IMR-90 (cell line): ENCODE results near the gene ACKR2. TPM values are rescaled to one million over a fixed set of nuclear protein-coding genes. Genes with fewer than 3 reads are reported as not detected.

Experiments used
- ATAC-seq: fragments of 200-7000 bp; cut with Tn5 transposase; 2 replicates; pipeline ENCODE4 v1.9.1; 2020; ENCODE audit warnings: low read depth, mild to moderate bottlenecking, moderate library complexity
- BruUV-seq: library from RNA; stranded (reverse); fragments of 400-500 nt; replicated peaks from 2 replicates; lab custom pipeline; 2021; lab: Mats Ljungman, UMichigan
- CTCF ChIA-PET: fragments of 300-600 bp; formaldehyde crosslinking; extraction: SDS; loops from one replicate; lab custom pipeline; 2021; ENCODE audit warnings: antibody characterized with exemption; lab: Yijun Ruan, JAX
- POLR2A ChIA-PET: fragments of 300-600 bp; sonication (Branson Sonifier 250); formaldehyde crosslinking; loops from one replicate; lab custom pipeline; 2022; ENCODE audit warnings: antibody characterized with exemption; ENCODE audit not compliant: unreplicated experiment; lab: Charles Lee
- DNase-seq: peaks from one replicate; pipeline ENCODE4 v3.0.0; 2013
- H2AFZ ChIP-seq: replicated peaks from 2 replicates; pipeline ENCODE3; 2013; ENCODE audit warnings: low read length, mild to moderate bottlenecking; ENCODE audit not compliant: poor library complexity
- H2AK5ac ChIP-seq: 2 replicates; pipeline ENCODE4 v1.6.1; 2013; ENCODE audit warnings: low read depth, low read length, inconsistent platforms
- H2AK9ac ChIP-seq: replicated peaks from 2 replicates; pipeline ENCODE3; 2013; ENCODE audit warnings: mild to moderate bottlenecking, low read depth, low read length, moderate library complexity; ENCODE audit not compliant: poor library complexity
- H2BK120ac ChIP-seq: 2 replicates; pipeline ENCODE4 v1.6.1; 2013; ENCODE audit warnings: low read depth, low read length, inconsistent platforms
- H2BK15ac ChIP-seq: 3 replicates; pipeline ENCODE4 v1.6.1; 2013; ENCODE audit warnings: low read depth, low read length, inconsistent platforms
- H2BK20ac ChIP-seq: 2 replicates; pipeline ENCODE4 v1.6.1; 2013; ENCODE audit warnings: low read depth, mild to moderate bottlenecking, inconsistent platforms, low read length, moderate library complexity
- H2BK5ac ChIP-seq: 2 replicates; pipeline ENCODE4 v1.6.1; 2013; ENCODE audit warnings: mild to moderate bottlenecking, low read depth, low read length, inconsistent platforms; ENCODE audit not compliant: poor library complexity, severe bottlenecking
- H3K14ac ChIP-seq: replicated peaks from 2 replicates; pipeline ENCODE4 v1.6.1; 2013; ENCODE audit warnings: low read depth, low read length, inconsistent platforms
- H3K18ac ChIP-seq: 2 replicates; pipeline ENCODE4 v1.6.1; 2013; ENCODE audit warnings: low read depth, low read length, control low read depth
- H3K23ac ChIP-seq: 2 replicates; pipeline ENCODE4 v1.6.1; 2013; ENCODE audit warnings: low read depth, low read length, inconsistent platforms
- H3K27ac ChIP-seq: 2 replicates; pipeline ENCODE4 v1.5.1; 2013; ENCODE audit warnings: mild to moderate bottlenecking, control low read depth, low read length; ENCODE audit not compliant: insufficient read depth
- H3K27me3 ChIP-seq: 2 replicates; pipeline ENCODE4 v1.6.1; 2013; ENCODE audit warnings: low read length; ENCODE audit not compliant: control insufficient read depth, insufficient read depth
- H3K36me3 ChIP-seq: 2 replicates; pipeline ENCODE4 v1.6.1; 2013; ENCODE audit warnings: low read length, mixed read lengths; ENCODE audit not compliant: control insufficient read depth, insufficient read depth
- H3K4ac ChIP-seq: 2 replicates; pipeline ENCODE4 v1.6.1; 2013; ENCODE audit warnings: low read depth, low read length, inconsistent platforms
- H3K4me1 ChIP-seq: 2 replicates; pipeline ENCODE4 v1.6.1; 2013; ENCODE audit warnings: low read length, mixed read lengths; ENCODE audit not compliant: control insufficient read depth, insufficient read depth
- H3K4me2 ChIP-seq: 2 replicates; pipeline ENCODE4 v1.6.1; 2013; ENCODE audit warnings: low read depth, mild to moderate bottlenecking, control low read depth, low read length, moderate library complexity
- H3K4me3 ChIP-seq: 2 replicates; pipeline ENCODE4 v1.5.1; 2013; ENCODE audit warnings: low read depth, mild to moderate bottlenecking, control low read depth, low read length, moderate library complexity; ENCODE audit not compliant: insufficient read depth
- H3K56ac ChIP-seq: 2 replicates; pipeline ENCODE4 v1.6.1; 2013; ENCODE audit warnings: low read length, inconsistent platforms; ENCODE audit not compliant: insufficient read depth; ENCODE audit errors: extremely low read depth
- H3K79me1 ChIP-seq, 2 experiments: 2 replicates each; pipeline ENCODE4 v1.6.1; 2013; ENCODE audit warnings: low read length in 2 of 2, inconsistent platforms in 1 of 2, low read depth in 1 of 2
- H3K9ac ChIP-seq: 2 replicates; pipeline ENCODE4 v1.6.1; 2013; ENCODE audit warnings: low read depth, low read length, control low read depth
- H3K9me1 ChIP-seq: 2 replicates; pipeline ENCODE4 v1.6.1; 2013; ENCODE audit warnings: low read length, inconsistent platforms; ENCODE audit not compliant: insufficient read depth
- H3K9me3 ChIP-seq: 2 replicates; pipeline ENCODE4 v1.6.1; 2013; ENCODE audit warnings: low read length; ENCODE audit not compliant: control insufficient read depth, insufficient read depth
- H4K20me1 ChIP-seq: 2 replicates; pipeline ENCODE4 v1.6.1; 2013; ENCODE audit warnings: low read length, inconsistent platforms; ENCODE audit not compliant: insufficient read depth
- H4K5ac ChIP-seq: 2 replicates; pipeline ENCODE4 v1.6.1; 2013; ENCODE audit warnings: mild to moderate bottlenecking, low read depth, low read length, control low read depth
- H4K8ac ChIP-seq, 2 experiments: 2 replicates each; pipeline ENCODE4 v1.6.1; 2013; ENCODE audit warnings: low read depth in 2 of 2, low read length in 2 of 2, control low read depth in 1 of 2, inconsistent platforms in 1 of 2
- H4K91ac ChIP-seq: 2 replicates; pipeline ENCODE4 v1.6.1; 2013; ENCODE audit warnings: low read depth, low read length, inconsistent platforms; ENCODE audit not compliant: insufficient read depth
- CEBPB ChIP-seq: IDR thresholded peaks from 2 replicates; pipeline ENCODE4 v1.6.1; 2012; ENCODE audit warnings: low read depth, low read length, improper control_type of control experiment
- CTCF ChIP-seq: conservative IDR thresholded peaks from 2 replicates; pipeline ENCODE4 v1.5.1; 2012; ENCODE audit warnings: mild to moderate bottlenecking, low read depth, low read length, improper control_type of control experiment
- MAFK ChIP-seq: IDR thresholded peaks from 2 replicates; pipeline ENCODE4 v1.6.1; 2012; ENCODE audit warnings: low read depth, low read length, improper control_type of control experiment
- NFE2L2 ChIP-seq: fragments of 150-350 bp; IDR thresholded peaks from 2 replicates; pipeline ENCODE4 v1.6.1; 2016; ENCODE audit warnings: low read depth, mild to moderate bottlenecking, low read length
- RFX5 ChIP-seq: IDR thresholded peaks from 2 replicates; pipeline ENCODE4 v1.8.0; 2012; ENCODE audit warnings: low read depth, mild to moderate bottlenecking, low read length, moderate library complexity
- WGBS, 2 experiments: methylation state at CpG; one replicate each; pipeline versions ENCODE4 v1.1.5 to v1.1.7; 2013; ENCODE audit warnings: missing lambda C conversion rate in 2 of 2; ENCODE audit not compliant: insufficient read length in 1 of 2; ENCODE audit errors: extremely low coverage in 2 of 2; 5-methylcytosine and 5-hydroxymethylcytosine counted together
- dilution Hi-C: fragments of 300-500 bp; cut with HindIII; formaldehyde crosslinking; loops from one replicate; pipeline ENCODE4 v1.14.3; 2018; ENCODE audit warnings: low sequenced_read_pairs; ENCODE audit not compliant: unreplicated experiment
- in situ Hi-C: fragments of 300-500 bp; cut with MboI; formaldehyde crosslinking; loops from 3 replicates; pipeline ENCODE4 v1.14.3; 2019; ENCODE audit warnings: low sequenced_read_pairs, inconsistent platforms, mixed read lengths
- intact Hi-C: fragments of 100-400 bp; cut with micrococcal nuclease; formaldehyde crosslinking; loops from 2 replicates; pipeline ENCODE4 v1.10.0; 2022
- polyA plus RNA-seq, 3 experiments: library from polyadenylated mRNA; depleted of rRNA; stranded (reverse); fragments of >200 nt; gene quantifications; 2 replicates each; pipeline ENCODE4 v1.2.3, GENCODE V29; 2012; ENCODE audit warnings: low replicate concordance in 1 of 3
- total RNA-seq: library from RNA; depleted of rRNA; stranded (reverse); fragments of >200 nt; gene quantifications from 2 replicates; pipeline ENCODE4 v1.2.3, GENCODE V29; 2012

Gene ACKR2
- total and polyA plus RNA-seq, 2 of the 4 experiments (the other 2 are of a cell fraction), result 0.10 TPM; not detected in 1

GRCh38 chr3:42820746-42821051 is 11.5 kb downstream of the ACKR2 start:
- no peak overlapping the region for H3K4ac ChIP-seq
- H3K56ac ChIP-seq, result no peak overlapping the region
- peaks cover 5% of the 10 kb centered on the region for H3K4me1 ChIP-seq
- dilution Hi-C loops, result no loop called here
- H2BK20ac ChIP-seq, result no peak overlapping the region
- no peak overlapping the region for H2BK15ac ChIP-seq
- H4K8ac ChIP-seq, result no peak overlapping the region
- no peak overlapping the region for H2BK120ac ChIP-seq
- WGBS, 2 experiments, result 100% methylated on average over 4 of the region's 6 CpGs; no CpG with 5 or more reads in 1 of the 2 experiments
- no peak overlapping the region for H3K18ac ChIP-seq
- H2AFZ ChIP-seq, result no peak overlapping the region
- BruUV-seq, result no TSS peak
- H3K4me2 ChIP-seq, result no peak overlapping the region
- no peaks in the 10 kb centered on the region for H3K9me3 ChIP-seq
- H3K9me1 ChIP-seq, result peaks cover 4% of the 10 kb centered on the region; the same call in 1 of the 2 replicates
- in situ Hi-C loops, result no loop called here
- no peaks in the 10 kb centered on the region for H3K36me3 ChIP-seq
- H4K91ac ChIP-seq, result no peak overlapping the region
- peaks cover 12% of the 10 kb centered on the region for H3K27me3 ChIP-seq
- no peak for ATAC-seq
- no peaks in the 10 kb centered on the region for H3K79me1 ChIP-seq
- ChIA-PET POLR2A (interaction anchor here (0.6 kb wide), 1 partner anchor 16 kb away, joined by 4 read pairs; no protein-coding TSS in a partner anchor), CTCF (interaction anchor here (0.6 kb wide), 1 partner anchor 1972 kb away, joined by 5 read pairs; no protein-coding TSS in a partner anchor)
- H4K5ac ChIP-seq, result no peak overlapping the region
- no peak overlapping the region for H3K9ac ChIP-seq
- H2BK5ac ChIP-seq, result no peak overlapping the region
- TF ChIP-seq NFE2L2, result no peak
- no peak for TF ChIP-seq CEBPB
- no peak for TF ChIP-seq RFX5
- no peak for TF ChIP-seq MAFK
- no peak for TF ChIP-seq CTCF
- intact Hi-C loops, result no loop called here
- H2AK9ac ChIP-seq, result no peak overlapping the region
- H3K23ac ChIP-seq, result no peak overlapping the region
- H3K27ac ChIP-seq, result no peak overlapping the region
- H4K20me1 ChIP-seq, result no peaks in the 10 kb centered on the region
- no peak for DNase-seq
- H3K4me3 ChIP-seq, result no peak overlapping the region
- no peak overlapping the region for H2AK5ac ChIP-seq
- no peak overlapping the region for H3K14ac ChIP-seq
